Ishikawa (cell line): ENCODE results near the gene AK1.

Experiments used
- CEBPB ChIP-seq: IDR thresholded peaks from 2 replicates; pipeline ENCODE4 v1.6.1; 2012
- CREB1 ChIP-seq: IDR thresholded peaks from 2 replicates; pipeline ENCODE4 v1.6.1; 2012; ENCODE audit warnings: low read depth
- EGR1 ChIP-seq: IDR thresholded peaks from 2 replicates; pipeline ENCODE4 v1.6.1; 2012
- EP300 ChIP-seq: IDR thresholded peaks from 2 replicates; pipeline ENCODE4 v1.6.1; 2012; ENCODE audit warnings: borderline replicate concordance
- FOXM1 ChIP-seq: IDR thresholded peaks from 2 replicates; pipeline ENCODE4 v1.6.1; 2012; ENCODE audit warnings: low read depth, borderline replicate concordance
- NFIC ChIP-seq: IDR thresholded peaks from 2 replicates; pipeline ENCODE4 v1.6.1; 2012
- RAD21 ChIP-seq: IDR thresholded peaks from 2 replicates; pipeline ENCODE4 v1.6.1; 2012; ENCODE audit warnings: low read depth
- TAF1 ChIP-seq: IDR thresholded peaks from 2 replicates; pipeline ENCODE4 v1.6.1; 2012; ENCODE audit warnings: low read depth, mild to moderate bottlenecking
- TCF12 ChIP-seq: IDR thresholded peaks from 2 replicates; pipeline ENCODE4 v1.6.1; 2012; ENCODE audit warnings: low read depth
- TEAD4 ChIP-seq: IDR thresholded peaks from 2 replicates; pipeline ENCODE4 v1.6.1; 2012
- YY1 ChIP-seq: IDR thresholded peaks from 2 replicates; pipeline ENCODE4 v1.6.1; 2012; ENCODE audit warnings: low read depth
- ZBTB7A ChIP-seq: IDR thresholded peaks from 2 replicates; pipeline ENCODE4 v1.6.1; 2012; ENCODE audit warnings: low read depth
- TF ChIP-seq, protein P1 (sequence below): IDR thresholded peaks from 2 replicates; pipeline ENCODE4 v1.6.1; 2012
- TF ChIP-seq, protein P2 (sequence below): IDR thresholded peaks from 2 replicates; pipeline ENCODE4 v1.6.1; 2012
- TF ChIP-seq, protein P3 (sequence below): IDR thresholded peaks from 2 replicates; pipeline ENCODE4 v1.6.1; 2012; ENCODE audit warnings: low read depth, mild to moderate bottlenecking

Gene AK1

DNA sequence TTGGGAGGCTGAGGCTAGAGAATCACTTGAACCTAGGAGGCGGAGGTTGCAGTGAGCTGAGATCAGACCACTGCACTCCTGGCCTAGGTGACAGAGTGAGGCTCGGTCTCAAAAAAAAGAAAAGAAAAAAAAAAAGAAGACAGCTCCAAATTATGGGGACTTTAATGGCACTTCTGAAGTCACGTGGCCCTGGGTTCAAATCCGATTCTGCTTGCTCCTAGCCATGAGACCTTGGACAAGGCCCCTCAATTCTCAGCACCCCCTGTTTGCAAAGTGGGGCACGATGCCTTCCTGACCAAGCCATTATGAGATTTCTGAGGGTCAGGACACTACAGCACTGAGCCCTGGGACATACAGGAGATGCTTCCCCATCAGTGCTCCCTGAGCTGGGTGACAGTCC is 22.0 kb downstream of the AK1 start:
- TF ChIP-seq EP300 (no peak), EGR1 (no peak), TAF1 (no peak), TCF12 (no peak), FOXM1 (no peak), CEBPB (no peak), TEAD4 (no peak), CREB1 (no peak), RAD21 (no peak)
- TF ChIP-seq, protein P1, sequence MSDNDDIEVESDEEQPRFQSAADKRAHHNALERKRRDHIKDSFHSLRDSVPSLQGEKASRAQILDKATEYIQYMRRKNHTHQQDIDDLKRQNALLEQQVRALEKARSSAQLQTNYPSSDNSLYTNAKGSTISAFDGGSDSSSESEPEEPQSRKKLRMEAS = no peak
- TF ChIP-seq, protein P2, sequence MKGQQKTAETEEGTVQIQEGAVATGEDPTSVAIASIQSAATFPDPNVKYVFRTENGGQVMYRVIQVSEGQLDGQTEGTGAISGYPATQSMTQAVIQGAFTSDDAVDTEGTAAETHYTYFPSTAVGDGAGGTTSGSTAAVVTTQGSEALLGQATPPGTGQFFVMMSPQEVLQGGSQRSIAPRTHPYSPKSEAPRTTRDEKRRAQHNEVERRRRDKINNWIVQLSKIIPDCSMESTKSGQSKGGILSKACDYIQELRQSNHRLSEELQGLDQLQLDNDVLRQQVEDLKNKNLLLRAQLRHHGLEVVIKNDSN = no peak

DNA sequence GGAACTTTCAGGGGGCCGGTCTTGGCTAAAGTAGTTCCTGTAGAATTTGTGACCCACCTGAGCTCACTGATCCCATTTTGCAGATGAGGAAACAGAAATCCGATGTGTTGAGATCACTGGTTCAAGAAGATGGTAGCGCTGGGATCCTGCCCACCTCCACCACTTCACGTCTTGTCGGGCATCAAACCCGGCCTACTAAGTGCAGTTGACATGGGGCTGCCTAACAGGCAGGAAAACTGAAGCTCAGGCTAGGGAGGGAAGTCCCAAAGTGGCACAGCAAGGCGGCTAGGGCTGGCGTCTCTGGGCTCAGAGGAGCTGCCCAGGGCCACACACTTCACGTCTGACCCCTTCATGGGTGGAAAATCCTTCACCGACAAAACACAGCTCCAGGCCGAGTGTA is 22.5 kb downstream of the AK1 start:
- TF ChIP-seq RAD21 (no peak), ZBTB7A (no peak), TCF12 (no peak), YY1 (no peak)
- TF ChIP-seq, protein P3, sequence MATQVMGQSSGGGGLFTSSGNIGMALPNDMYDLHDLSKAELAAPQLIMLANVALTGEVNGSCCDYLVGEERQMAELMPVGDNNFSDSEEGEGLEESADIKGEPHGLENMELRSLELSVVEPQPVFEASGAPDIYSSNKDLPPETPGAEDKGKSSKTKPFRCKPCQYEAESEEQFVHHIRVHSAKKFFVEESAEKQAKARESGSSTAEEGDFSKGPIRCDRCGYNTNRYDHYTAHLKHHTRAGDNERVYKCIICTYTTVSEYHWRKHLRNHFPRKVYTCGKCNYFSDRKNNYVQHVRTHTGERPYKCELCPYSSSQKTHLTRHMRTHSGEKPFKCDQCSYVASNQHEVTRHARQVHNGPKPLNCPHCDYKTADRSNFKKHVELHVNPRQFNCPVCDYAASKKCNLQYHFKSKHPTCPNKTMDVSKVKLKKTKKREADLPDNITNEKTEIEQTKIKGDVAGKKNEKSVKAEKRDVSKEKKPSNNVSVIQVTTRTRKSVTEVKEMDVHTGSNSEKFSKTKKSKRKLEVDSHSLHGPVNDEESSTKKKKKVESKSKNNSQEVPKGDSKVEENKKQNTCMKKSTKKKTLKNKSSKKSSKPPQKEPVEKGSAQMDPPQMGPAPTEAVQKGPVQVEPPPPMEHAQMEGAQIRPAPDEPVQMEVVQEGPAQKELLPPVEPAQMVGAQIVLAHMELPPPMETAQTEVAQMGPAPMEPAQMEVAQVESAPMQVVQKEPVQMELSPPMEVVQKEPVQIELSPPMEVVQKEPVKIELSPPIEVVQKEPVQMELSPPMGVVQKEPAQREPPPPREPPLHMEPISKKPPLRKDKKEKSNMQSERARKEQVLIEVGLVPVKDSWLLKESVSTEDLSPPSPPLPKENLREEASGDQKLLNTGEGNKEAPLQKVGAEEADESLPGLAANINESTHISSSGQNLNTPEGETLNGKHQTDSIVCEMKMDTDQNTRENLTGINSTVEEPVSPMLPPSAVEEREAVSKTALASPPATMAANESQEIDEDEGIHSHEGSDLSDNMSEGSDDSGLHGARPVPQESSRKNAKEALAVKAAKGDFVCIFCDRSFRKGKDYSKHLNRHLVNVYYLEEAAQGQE = no peak

DNA sequence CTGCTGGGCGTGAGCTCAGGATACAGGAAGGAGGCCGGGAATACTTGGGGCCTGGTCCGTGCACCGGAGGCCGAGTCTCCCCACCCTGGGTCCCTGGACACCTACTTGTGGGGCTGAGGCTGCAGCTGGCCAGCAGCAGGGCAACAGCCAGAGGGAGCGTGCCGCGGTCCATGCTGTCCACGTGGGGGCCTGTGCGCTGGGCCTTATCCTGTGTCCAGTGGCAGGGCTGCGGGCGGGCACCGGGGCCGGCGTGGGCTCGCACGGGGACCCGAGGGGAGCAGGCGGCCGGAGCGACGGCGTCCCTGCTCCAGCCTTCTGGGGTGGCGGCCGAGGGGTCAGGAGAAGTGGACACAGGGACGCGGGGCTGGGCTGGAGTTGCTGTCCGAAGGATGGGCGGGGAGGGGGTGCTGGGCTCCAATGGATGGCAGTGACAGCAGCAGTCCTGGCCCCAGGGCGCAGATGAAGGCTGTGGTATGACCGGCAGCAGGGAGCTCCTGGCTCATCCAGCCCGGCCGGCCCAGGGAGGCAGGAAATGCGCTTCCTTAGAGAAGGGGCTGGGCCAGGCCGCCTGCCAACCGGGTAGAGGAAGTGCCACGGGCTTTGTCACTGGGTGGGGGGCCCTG is 23.2 kb downstream of the AK1 start, which contains the start of gene ENG:
Gene ENG, minus strand, starts transcription at position 475 of the 623 bp plus-strand sequence. Its CDS starts 303 bp downstream, at position 172.
- TF ChIP-seq YY1 (no peak), TCF12 (no peak), EP300 (no peak), FOXM1 (no peak), CEBPB (no peak), RAD21 (no peak), EGR1 (no peak), CREB1 (no peak), TAF1 (no peak), ZBTB7A (no peak), TEAD4 (no peak), NFIC (no peak)
- TF ChIP-seq, protein P3 = no peak
- TF ChIP-seq, protein P2 = no peak
- TF ChIP-seq, protein P1 = no peak

DNA sequence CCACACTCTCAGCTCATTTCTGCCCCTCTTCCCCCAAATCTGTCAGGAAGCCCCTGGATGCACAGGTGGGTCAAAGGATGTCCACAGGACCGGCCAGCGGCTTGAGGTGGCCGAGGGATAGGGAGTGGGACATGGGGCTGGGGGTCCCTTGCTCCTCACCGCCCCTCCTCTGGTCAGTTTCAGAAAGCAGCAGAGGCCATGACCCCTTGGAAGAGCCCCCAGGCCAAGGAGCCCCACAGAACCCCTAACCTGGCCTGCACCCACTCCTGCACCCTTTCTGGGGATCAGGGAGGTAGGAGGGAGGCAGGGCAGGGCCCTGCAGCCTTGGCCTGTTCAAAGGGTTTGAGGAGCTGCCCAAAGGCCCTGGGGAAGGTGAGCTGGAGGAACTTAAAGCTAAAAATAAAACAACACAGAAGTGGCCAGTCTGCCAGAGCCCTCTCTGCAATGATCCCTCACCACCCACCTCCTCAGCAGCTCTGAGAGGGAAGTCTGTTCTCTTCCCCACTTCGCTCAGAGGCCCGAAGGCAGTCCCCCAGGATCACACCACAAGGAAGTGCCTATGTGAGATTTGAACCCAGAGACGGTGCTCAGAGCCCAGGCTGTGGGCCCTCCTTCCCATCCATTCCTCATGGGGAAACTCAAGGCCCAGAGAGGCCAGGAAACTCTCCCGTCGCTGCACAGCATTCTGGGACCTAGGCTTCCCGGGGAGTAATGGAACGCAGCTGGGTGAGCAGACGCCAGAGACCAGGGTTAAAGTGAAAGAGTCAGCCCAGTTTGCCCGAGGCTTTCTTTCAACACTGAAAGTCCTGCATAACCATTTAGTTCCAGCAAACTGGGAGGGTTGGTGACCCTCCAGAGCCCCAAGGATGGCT is 23.9 kb downstream of the AK1 start:
- TF ChIP-seq TAF1 = no peak

DNA sequence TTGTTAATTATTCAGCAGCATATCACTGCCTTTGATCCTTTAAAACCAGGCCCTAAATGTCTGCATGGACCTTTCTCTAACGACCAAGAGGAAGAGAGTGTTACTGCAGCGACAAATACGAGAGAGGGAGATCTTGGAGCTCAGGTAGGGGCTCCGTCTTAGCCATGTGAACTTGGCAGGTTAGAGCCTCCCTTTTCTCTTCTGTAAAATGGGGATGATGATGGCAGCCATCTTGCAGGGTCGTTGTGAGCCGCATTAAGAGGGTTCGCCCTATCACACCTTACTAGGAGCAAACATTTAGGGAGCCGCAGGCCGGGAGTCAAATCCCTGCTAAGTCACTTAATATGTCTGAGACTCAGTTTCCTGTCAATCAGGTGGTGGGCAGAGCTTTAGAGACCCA is 24.6 kb downstream of the AK1 start:
- TF ChIP-seq TCF12 (no peak), YY1 (no peak), EGR1 (no peak), RAD21 (no peak), CREB1 (no peak), EP300 (no peak), CEBPB (no peak), ZBTB7A (no peak), NFIC (no peak), TEAD4 (no peak), TAF1 (no peak)
- TF ChIP-seq, protein P1 = no peak
- TF ChIP-seq, protein P2 = no peak
